Activated naive CD4-positive, alpha-beta T cell treated with anti-CD3 and anti-CD28 coated beads, Interleukin-2, amount 50 U/mL, for 16 hours (primary cell): ENCODE data around the gene TAMALIN.

Experiments
- DNase-seq: peaks from one replicate; pipeline ENCODE4 v3.0.0-alpha.2; 2020

Gene TAMALIN

DNA sequence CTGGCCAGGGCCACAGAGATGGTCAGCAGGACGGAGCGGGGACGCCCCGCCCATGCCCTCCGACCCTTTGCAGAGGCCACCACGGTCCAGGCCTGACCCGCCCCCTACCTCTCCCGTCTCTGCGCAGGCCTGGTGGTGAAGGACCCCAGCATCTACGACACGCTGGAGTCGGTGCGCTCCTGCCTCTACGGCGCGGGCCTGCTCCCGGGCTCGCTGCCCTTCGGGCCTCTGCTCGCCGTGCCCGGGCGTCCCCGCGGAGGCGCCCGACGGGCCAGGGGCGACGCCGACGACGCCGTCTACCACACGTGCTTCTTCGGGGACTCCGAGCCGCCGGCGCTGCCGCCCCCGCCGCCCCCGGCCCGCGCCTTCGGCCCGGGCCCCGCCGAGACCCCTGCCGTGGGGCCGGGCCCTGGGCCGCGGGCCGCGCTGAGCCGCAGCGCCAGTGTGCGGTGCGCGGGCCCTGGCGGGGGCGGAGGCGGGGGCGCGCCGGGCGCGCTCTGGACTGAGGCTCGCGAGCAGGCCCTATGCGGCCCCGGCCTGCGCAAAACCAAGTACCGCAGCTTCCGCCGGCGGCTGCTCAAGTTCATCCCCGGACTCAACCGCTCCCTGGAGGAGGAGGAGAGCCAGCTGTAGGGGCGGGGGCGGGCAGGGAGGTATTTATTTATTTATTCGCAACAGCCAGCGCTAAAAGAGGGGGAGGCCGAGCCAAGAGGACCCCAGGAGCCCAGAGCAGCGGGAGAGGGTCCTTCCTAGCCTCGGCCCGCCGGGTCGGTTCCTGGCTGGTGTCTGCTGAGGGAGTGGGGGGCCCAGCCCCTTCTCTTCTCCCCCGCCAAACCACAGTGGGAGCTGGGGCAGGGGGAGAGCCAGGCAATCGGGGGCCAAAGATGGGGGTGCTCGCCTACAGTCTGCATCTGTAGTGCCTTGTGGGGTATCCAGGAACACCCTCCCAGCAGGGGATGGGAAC, 8.1 kb downstream of the TAMALIN start:
- no peak for DNase-seq

DNA sequence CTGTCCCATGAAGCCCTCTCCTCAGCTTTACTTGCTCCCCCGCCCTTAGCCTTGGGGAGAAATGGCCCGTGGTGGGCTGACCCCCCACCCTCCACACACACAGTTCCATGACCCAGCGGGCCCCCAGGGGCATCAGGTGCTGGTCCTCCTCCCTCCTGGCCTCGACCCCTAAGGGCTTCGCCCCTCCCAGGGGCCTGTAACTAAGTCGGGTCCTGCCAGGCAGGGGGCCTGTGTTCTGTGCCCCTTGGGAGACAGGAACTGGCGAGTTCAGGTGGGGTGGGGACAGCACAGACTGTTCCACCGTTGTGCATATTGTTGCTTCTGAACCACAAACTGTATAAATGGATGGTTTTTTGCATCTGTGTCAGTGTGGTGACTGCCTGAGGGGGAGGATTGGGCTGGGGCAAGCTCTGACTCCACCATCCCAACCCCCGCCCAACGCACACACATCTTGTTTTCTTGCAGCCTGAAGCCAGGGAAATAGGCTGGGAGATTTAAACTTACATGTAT, 8.8 kb downstream of the TAMALIN start:
- DNase-seq = no peak

DNA sequence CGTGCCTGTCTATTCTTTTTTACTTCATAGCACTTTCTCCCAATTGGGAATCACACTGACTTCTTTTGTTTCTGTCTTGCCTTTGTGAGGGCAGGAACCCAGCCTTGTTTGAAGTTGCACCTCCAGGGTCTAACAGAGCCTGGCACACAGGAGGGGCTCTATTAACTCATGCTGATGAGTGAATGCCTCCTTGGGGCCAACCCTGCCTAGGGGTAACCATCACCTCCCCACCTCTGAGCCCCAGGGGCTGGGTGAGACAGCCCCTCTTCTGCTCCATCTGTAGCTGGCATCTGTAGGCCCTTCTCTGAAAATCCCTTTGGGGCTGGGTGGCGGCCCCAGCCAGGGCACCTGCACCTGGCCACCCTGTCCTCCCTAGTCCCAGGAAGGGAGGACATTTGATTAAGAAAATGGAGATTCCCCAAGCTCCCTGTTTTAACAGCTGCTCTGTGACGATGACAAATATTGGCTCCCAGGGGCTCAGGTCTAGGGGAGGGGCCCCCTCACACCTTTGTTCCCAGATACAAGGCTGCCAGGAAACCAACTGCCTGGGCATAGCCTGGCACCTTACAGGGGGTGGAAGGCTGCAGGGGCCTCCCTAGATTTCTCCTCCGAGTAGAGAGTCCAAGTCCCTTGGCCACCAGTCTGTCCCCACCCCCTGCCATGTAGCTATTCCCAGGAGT, 11.8 kb downstream of the TAMALIN start:
- no peak for DNase-seq

DNA sequence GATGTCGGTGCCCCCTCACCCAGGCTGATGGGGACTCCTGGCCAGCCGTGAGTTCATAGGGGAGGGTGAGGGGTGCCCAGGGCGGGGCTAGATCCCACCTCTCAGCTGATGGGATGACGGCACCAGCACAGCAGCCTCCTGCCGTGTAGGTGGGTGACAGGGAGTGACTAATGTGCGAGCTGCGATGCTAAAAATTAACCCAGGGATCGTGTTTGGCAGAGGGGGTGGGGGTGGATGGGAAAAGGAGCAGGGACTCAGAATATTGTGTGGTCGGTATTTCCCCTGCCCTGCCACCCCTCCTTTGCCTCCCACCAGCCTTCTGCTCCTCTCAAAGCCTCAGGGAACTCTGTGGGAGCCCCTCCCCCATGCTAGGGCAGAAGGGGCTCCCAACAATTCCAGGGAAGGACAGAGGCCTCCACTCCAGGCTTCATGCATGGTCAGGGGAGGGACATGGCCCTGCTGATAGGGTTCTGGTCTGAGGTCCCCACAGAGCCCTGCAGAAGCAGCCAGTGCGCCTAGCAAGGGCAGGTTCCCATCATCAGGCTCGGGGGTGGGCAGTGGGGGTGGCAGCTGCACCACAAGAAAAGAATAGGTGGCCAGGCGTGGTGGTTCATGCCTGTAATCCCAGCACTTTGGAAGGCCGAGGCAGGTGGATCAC, 12.5 kb downstream of the TAMALIN start:
- no peak for DNase-seq

DNA sequence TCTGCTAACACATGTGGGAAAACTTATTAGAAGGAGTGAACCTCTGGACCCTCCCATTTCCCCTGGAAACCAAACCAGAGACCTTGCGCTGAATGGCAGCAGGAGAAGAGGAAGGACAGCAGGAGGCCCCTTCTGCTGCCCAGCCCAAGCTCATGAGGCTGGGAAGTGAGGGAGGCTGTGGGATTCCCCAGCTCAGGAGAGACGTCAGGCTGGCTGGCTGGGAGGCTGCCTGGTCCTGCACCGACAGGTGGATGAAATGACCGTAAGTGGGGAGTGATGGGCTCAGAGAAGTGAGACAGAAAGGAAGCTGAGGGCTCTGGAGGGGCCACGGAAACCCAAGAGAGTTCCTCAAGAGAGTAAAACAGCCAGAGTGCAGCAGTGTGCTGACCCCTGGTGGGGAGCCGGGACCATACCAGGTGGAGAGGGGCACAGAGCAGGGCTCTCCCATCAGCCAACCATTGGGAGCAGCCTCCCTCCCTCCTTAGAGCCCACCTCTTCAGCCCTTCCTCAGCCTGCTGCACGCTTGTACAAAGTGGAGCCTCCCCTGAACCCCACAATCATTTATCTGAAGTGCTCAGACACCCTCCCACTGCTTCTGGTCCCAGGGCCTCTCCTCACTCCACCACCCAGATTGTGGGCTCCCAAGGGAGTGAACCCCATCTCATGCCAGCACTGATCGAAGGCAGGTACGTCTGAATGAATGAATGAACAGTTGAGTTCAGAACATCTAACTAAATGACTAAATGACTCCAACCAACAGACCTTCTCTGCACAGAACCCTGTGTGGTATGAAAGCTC, 14.0 kb downstream of the TAMALIN start:
- DNase-seq = peak; percentile 67

DNA sequence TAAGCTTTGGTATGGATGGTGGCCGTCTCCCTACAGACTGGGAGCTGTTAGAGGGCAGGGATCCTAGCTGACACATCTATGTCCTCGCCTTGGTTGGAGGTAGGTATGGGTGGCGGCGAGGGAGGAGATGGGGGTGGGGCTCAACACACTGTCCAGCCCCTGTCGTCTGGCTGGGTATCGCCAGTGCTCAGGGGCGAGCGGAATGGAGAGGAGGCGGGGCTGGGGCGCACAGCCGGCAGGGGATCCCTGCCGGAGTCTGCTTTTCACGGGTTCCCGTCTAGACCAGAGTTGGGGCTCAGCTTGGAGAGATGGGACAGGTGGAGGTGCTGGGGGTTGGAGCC, 16.1 kb downstream of the TAMALIN start:
- DNase-seq = no peak

- peak; percentile 93 for DNase-seq
Observed at GRCh38 chr12:52023182-52023975, 16.6 kb downstream of the TAMALIN start.

- no peak for DNase-seq
Observed at GRCh38 chr12:52023976-52024688, 17.4 kb downstream of the TAMALIN start.

GRCh38 chr12:52024845-52025230, 18.1 kb downstream of the TAMALIN start:
- DNase-seq = peak; percentile 45

- DNase-seq = no peak
Observed at GRCh38 chr12:52026263-52026662, 19.5 kb downstream of the TAMALIN start.

GRCh38 chr12:52027085-52027843, 20.5 kb downstream of the TAMALIN start:
- DNase-seq = no peak

DNA sequence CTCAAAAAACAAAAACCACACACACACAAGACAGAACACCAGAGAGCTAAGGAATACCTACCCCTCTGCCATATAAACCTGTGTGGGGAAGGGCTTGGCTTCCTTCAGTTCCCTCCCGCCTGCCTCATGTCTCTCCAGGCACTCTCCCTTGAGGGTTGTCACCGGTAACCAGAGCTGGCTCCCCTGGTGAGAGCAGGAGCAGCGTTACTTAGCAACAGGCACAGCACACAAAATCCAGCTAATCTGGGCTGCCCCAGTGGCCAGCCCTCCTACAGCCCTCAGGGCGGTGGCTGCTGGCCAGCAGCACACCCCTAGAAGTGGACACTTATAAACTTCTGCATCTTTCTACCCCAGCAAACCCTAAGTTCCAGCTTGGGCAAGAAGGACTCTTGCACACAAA, 22.9 kb downstream of the TAMALIN start:
- no peak for DNase-seq

DNA sequence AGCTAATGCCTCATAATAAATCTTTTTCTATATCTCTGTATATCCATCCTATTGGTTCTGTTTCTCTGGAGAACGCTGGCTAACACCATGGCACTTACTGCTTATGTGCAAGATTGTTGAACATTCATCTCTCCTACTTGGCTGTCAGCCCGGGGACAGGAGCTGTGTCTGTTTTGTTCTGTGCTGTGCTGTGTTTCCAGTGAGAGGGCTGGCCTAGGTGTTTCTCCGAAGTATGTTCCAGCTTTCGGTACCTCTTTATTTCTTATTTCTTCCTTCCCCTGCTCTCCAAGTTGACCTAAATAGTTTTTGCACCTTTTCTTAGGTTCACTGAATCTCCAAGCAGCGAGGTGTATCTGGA, 25.7 kb downstream of the TAMALIN start:
- DNase-seq = no peak

- peak; percentile 84 for DNase-seq
Observed at GRCh38 chr12:52032804-52033445, 26.2 kb downstream of the TAMALIN start.

DNA sequence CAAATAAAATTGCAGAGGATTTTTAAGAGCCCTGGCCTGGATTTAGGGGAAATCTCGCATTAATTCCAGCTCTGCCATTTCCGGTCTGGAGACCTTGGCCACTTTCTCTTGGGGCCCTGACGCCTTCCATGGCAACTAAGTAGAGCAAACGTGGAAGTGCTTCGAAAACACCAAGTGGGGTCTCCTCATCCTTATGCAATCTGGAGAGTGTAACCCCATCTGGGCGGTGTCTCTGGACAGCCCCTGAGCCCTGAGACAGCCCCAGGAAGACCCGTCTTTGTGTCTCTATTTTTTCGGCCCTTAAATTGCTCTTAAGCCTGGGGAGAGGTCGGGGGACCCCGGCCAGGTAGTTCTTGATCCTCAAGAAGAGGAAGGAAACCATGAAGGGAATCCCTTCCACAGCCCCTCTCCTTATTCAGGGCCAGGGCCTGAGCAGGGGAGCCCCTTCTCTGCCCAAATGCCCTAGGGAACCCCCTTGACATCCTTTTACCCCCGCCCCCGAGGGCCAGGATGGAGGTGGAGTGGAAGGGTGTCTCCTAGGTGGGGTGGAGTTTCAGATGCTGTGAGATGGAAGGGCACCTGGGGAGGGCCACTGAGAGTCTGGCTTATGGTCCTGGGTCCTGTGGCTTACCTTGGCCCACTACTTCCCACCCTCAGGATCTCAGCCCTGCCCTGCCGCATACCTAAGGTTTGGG, 26.8 kb downstream of the TAMALIN start:
- no peak for DNase-seq

DNA sequence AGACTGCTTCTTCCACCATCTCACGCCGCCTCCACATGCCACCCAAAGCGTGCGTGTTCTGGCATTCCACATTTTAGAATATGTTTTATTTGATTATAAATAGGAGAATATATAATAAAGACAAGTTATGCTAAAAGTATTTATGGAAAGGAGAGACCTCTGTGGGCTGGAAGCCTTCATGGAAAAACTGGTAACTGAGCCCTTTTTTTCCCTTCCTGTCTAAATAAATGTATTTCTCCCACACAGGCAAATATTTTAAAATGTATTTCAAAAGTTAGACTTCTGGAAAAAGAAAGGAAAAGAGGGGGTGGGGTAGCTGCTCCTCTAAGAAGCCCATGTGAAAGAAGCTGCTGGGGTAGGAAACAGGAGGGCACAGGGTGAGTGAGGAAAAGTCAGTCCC, 28.4 kb downstream of the TAMALIN start:
- DNase-seq = no peak

DNA sequence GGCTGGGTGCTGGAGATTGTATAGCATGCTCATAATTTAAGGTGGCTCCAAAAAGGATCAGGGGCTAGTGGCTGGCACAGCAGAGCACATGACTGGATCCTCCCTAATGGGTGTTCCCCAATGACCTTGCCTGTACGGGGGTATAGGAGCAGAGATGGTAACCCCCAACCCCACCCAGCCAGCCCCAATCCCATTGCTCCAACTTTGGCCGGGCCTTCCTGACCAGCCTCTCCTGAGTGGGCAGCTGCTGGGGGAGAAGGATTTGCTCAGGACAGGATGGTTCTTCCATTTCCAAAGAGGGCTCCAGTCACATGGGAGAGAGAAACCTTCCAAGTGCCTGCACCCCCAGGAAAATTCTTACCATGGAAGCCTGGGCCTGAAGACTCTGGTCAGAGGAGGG, 29.2 kb downstream of the TAMALIN start:
- DNase-seq = no peak

- peak; percentile 75 for DNase-seq
Observed at GRCh38 chr12:52036587-52037171, 29.9 kb downstream of the TAMALIN start.
